Neuronal stem cell (in vitro differentiated cells): ENCODE measurements around the gene STRBP.
"Not testable (repeated sequence)": the region's sequence is repeated elsewhere in the genome, so short reads cannot be mapped to it uniquely, and the experiment has no call there.

Source experiments
- DNase-seq: peaks from one replicate; pipeline ENCODE4 v3.0.0-alpha.2; 2013; ENCODE audit warnings: low spot score
- H2AFZ ChIP-seq: one replicate; pipeline ENCODE4 v1.6.1; 2013; ENCODE audit warnings: mild to moderate bottlenecking, low read length, inconsistent platforms
- H2AK5ac ChIP-seq: 2 replicates; pipeline ENCODE4 v1.6.1; 2013; ENCODE audit warnings: low read depth, mild to moderate bottlenecking, inconsistent platforms, low read length, moderate library complexity, mixed read lengths
- H2BK120ac ChIP-seq: 2 replicates; pipeline ENCODE4 v1.6.1; 2013; ENCODE audit warnings: low read depth, mild to moderate bottlenecking, inconsistent platforms, low read length, moderate library complexity, mixed read lengths
- H2BK12ac ChIP-seq: one replicate; pipeline ENCODE4 v1.6.1; 2013; ENCODE audit warnings: low read length, inconsistent platforms
- H2BK15ac ChIP-seq: 2 replicates; pipeline ENCODE4 v1.6.1; 2013; ENCODE audit warnings: mild to moderate bottlenecking, low read length, inconsistent platforms, mixed read lengths
- H2BK5ac ChIP-seq: one replicate; pipeline ENCODE4 v1.6.1; 2013; ENCODE audit warnings: inconsistent platforms, mild to moderate bottlenecking, low read length, moderate library complexity
- H3K14ac ChIP-seq: one replicate; pipeline ENCODE4 v1.6.1; 2013; ENCODE audit warnings: low read length, inconsistent platforms
- H3K18ac ChIP-seq: 2 replicates; pipeline ENCODE4 v1.6.1; 2013; ENCODE audit warnings: low read length, inconsistent platforms
- H3K23ac ChIP-seq: 2 replicates; pipeline ENCODE4 v1.6.1; 2013; ENCODE audit warnings: low read depth, mild to moderate bottlenecking, mixed read lengths, low read length, inconsistent platforms; ENCODE audit not compliant: poor library complexity
- H3K27ac ChIP-seq: replicated peaks from 3 replicates; pipeline ENCODE4 v1.5.1; 2013; ENCODE audit warnings: low read length, inconsistent platforms
- H3K27me3 ChIP-seq, 3 experiments: 2 replicates each; pipeline ENCODE4 v1.6.1; 2013; ENCODE audit warnings: low read length in 3 of 3, mild to moderate bottlenecking in 2 of 3, inconsistent platforms in 1 of 3, low read depth in 1 of 3, mixed read lengths in 1 of 3, moderate library complexity in 1 of 3; ENCODE audit not compliant: control insufficient read depth in 3 of 3, insufficient read depth in 3 of 3
- H3K36me3 ChIP-seq, 2 donors: replicated peaks in 1 of 2; 2 replicates each; pipeline ENCODE4 v1.6.1; 2013; ENCODE audit warnings: low read length in 2 of 2; ENCODE audit not compliant: control insufficient read depth in 2 of 2, insufficient read depth in 2 of 2
- H3K4ac ChIP-seq: 2 replicates; pipeline ENCODE4 v1.6.1; 2013; ENCODE audit warnings: inconsistent platforms, mild to moderate bottlenecking, low read length, moderate library complexity
- H3K4me1 ChIP-seq, 2 donors: 1 replicate in 1 of 2; 2 replicates in 1 of 2; pipeline ENCODE4 v1.6.1; 2013; ENCODE audit warnings: low read length in 2 of 2, low read depth in 1 of 2; ENCODE audit not compliant: control insufficient read depth in 2 of 2, insufficient read depth in 1 of 2
- H3K4me2 ChIP-seq: one replicate; pipeline ENCODE4 v1.6.1; 2013; ENCODE audit warnings: mild to moderate bottlenecking, low read length, inconsistent platforms; ENCODE audit not compliant: insufficient read depth, poor library complexity, severe bottlenecking
- H3K4me3 ChIP-seq, 2 donors: 2 replicates each; pipeline ENCODE4 v1.5.1; 2013; ENCODE audit warnings: low read length in 2 of 2, mild to moderate bottlenecking in 2 of 2, inconsistent platforms in 1 of 2, moderate library complexity in 1 of 2
- H3K79me1 ChIP-seq: one replicate; pipeline ENCODE4 v1.6.1; 2013; ENCODE audit warnings: low read depth, mild to moderate bottlenecking, inconsistent platforms, low read length, moderate library complexity
- H3K9ac ChIP-seq: one replicate; pipeline ENCODE4 v1.6.1; 2013; ENCODE audit warnings: mild to moderate bottlenecking, low read depth, low read length, inconsistent platforms; ENCODE audit not compliant: poor library complexity
- H3K9me3 ChIP-seq, 2 donors: replicated peaks in 1 of 2; 2 replicates each; pipeline versions ENCODE3 to v1.6.1; 2013; ENCODE audit warnings: low read length in 2 of 2, mild to moderate bottlenecking in 2 of 2, inconsistent platforms in 1 of 2, low read depth in 1 of 2, mixed read lengths in 1 of 2, moderate library complexity in 1 of 2; ENCODE audit not compliant: control insufficient read depth in 2 of 2, insufficient read depth in 1 of 2
- H4K8ac ChIP-seq: one replicate; pipeline ENCODE4 v1.6.1; 2013; ENCODE audit warnings: low read depth, mild to moderate bottlenecking, inconsistent platforms, low read length, moderate library complexity
- H4K91ac ChIP-seq: one replicate; pipeline ENCODE4 v1.6.1; 2013; ENCODE audit warnings: low read length, low read depth, mild to moderate bottlenecking, inconsistent platforms; ENCODE audit not compliant: poor library complexity
- WGBS, 2 donors: extraction: QIAGEN DNeasy Blood & Tissue Kit; methylation state at CpG; one replicate each; pipeline ENCODE4 v1.1.7; 2013; ENCODE audit warnings: missing lambda C conversion rate in 2 of 2, mixed read lengths in 1 of 2; ENCODE audit not compliant: insufficient read length in 2 of 2, insufficient replicate concordance in 1 of 2; ENCODE audit errors: extremely low coverage in 2 of 2; 5-methylcytosine and 5-hydroxymethylcytosine counted together

Gene STRBP

DNA sequence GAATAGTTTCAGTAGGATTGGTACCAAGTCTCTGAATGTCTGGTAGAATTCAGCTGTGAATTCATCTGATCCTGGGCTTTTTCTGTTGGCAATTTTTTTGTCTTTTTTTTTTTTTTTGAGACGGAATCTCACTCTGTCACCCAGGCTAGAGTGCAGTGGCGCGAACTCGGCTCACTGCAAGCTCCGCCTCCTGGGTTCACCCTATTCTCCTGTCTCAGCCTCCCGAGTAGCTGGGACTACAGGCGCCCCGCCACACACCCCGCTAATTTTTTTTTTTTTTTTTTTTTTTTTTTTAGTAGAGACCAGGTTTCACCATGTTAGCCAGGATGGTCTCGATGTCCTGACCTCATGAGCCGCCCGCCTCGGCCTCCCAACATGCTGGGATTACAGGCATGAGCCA is 67.9 kb downstream of the STRBP start:
- H3K4me3 ChIP-seq, DNase-seq, H3K27ac ChIP-seq, H2BK15ac ChIP-seq, H3K23ac ChIP-seq, H4K91ac ChIP-seq, H3K4ac ChIP-seq, H2AK5ac ChIP-seq, H3K14ac ChIP-seq, H3K79me1 ChIP-seq, H3K4me2 ChIP-seq, H3K4me1 ChIP-seq, H3K18ac ChIP-seq, H2AFZ ChIP-seq, H3K9me3 ChIP-seq, H3K36me3 ChIP-seq, H2BK12ac ChIP-seq, H3K9ac ChIP-seq, H2BK120ac ChIP-seq, H4K8ac ChIP-seq, H2BK5ac ChIP-seq, H3K27me3 ChIP-seq: not testable (repeated sequence)
- WGBS, 2 donors: no CpG with 5 or more reads among the region's 13 CpGs

DNA sequence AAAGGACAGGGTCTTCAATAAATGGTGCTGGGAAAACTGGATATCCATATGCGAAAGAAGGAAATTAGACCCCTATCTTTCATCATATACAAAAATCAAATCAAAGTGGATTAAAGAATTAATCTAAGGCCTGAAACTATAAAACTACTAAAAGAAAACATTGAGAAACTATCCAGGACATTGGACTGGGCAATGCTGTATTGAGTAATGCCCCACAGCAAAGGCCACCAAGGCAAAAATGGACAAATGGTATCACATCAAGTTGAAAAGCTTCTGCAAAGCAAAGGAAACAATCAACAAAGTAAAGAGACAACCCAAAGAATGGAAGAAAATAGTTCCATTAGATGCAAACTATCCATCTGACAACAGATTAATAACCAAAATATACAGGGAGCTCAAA is 72.3 kb downstream of the STRBP start:
- H3K4me2 ChIP-seq: no peak overlapping the region
- H3K27me3 ChIP-seq: no peaks in the 10 kb centered on the region
- H4K8ac ChIP-seq: no peak overlapping the region
- no peak overlapping the region for H2BK15ac ChIP-seq
- H3K18ac ChIP-seq: no peak overlapping the region
- no peaks in the 10 kb centered on the region for H3K9me3 ChIP-seq
- H3K4me3 ChIP-seq: no peak overlapping the region
- no peak overlapping the region for H3K23ac ChIP-seq
- no peak overlapping the region for H2BK12ac ChIP-seq
- H3K9ac ChIP-seq: no peak overlapping the region
- no peak overlapping the region for H4K91ac ChIP-seq
- H2AK5ac ChIP-seq: no peak overlapping the region
- WGBS, 2 donors: no CpG with 5 or more reads among the region's 1 CpG
- peaks cover 0 to under 1% of the 10 kb centered on the region in 2 donors for H3K4me1 ChIP-seq
- no peak overlapping the region for H3K14ac ChIP-seq
- no peaks in the 10 kb centered on the region for H3K79me1 ChIP-seq
- no peak overlapping the region for H2BK120ac ChIP-seq
- H2AFZ ChIP-seq: no peak overlapping the region
- DNase-seq: no peak
- no peaks in the 10 kb centered on the region for H3K36me3 ChIP-seq
- H3K27ac ChIP-seq: no peak overlapping the region
- H3K4ac ChIP-seq: no peak overlapping the region
- no peak overlapping the region for H2BK5ac ChIP-seq

DNA sequence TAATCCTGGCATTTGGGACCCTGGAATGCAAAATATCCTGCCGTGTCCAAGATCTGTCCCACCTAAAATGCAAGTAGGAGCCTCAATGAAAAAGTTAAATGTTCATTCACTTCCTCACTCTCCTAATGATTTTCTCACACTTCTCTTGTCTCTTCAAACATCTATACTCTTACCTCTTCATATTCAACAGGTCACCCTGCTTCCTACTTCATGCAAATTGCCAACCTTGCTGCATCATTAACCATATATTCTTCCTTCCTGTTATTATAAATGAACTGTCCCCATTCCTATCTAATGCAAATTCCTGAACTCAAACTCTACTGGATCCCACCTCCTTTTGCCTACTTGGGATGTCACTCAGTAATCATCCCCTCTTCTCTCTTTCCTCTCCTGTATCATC is 74.4 kb downstream of the STRBP start:
- Histone ChIP-seq H3K36me3 (no peaks in the 10 kb centered on the region), H3K9ac (no peak overlapping the region), H3K23ac (no peak overlapping the region), H2BK120ac (no peak overlapping the region), H3K14ac (no peak overlapping the region), H2BK15ac (no peak overlapping the region), H4K8ac (no peak overlapping the region), H2BK5ac (no peak overlapping the region), H3K4me2 (no peak overlapping the region), H3K4ac (no peak overlapping the region), H4K91ac (no peak overlapping the region), H3K27me3 (no peaks in the 10 kb centered on the region), H2AFZ (no peak overlapping the region), H3K27ac (no peak overlapping the region), H3K4me1 (peaks cover 0 to 3% of the 10 kb centered on the region in 2 donors), H3K9me3 (no peaks in the 10 kb centered on the region), H2AK5ac (no peak overlapping the region), H3K79me1 (no peaks in the 10 kb centered on the region), H3K18ac (no peak overlapping the region), H2BK12ac (no peak overlapping the region), H3K4me3 (no peak overlapping the region)
- no peak for DNase-seq
- WGBS, 2 donors: no CpG with 5 or more reads among the region's 1 CpG

DNA sequence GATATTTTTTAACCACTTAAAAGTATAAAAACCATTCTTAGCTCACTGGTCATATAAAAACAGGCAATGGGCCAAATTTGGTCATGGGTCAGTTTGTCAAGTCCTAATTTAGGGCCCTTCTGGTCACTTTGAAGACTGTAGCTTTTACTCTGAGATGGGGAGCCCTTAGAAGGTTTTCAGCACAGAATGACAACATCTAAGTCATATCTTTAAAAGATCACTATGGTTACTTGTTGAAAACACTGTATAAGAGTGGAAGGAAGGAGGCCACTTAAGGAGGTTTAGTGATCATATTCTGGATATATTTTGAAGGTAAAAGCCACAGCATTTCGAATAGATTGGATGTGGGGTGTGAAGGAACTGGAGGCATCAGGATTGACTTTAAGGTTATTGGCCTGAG is 76.7 kb downstream of the STRBP start:
- no peak overlapping the region for H3K23ac ChIP-seq
- H2BK120ac ChIP-seq: no peak overlapping the region
- H3K4ac ChIP-seq: no peak overlapping the region
- no peak overlapping the region for H4K8ac ChIP-seq
- no peak overlapping the region for H3K4me2 ChIP-seq
- no peaks in the 10 kb centered on the region for H3K79me1 ChIP-seq
- H3K27me3 ChIP-seq: no peaks in the 10 kb centered on the region
- H2AFZ ChIP-seq: no peak overlapping the region
- no peak overlapping the region for H2BK5ac ChIP-seq
- DNase-seq: no peak
- no peak overlapping the region for H3K4me3 ChIP-seq
- H3K27ac ChIP-seq: no peak overlapping the region
- H3K9ac ChIP-seq: no peak overlapping the region
- no peaks in the 10 kb centered on the region for H3K36me3 ChIP-seq
- H2BK15ac ChIP-seq: no peak overlapping the region
- H3K9me3 ChIP-seq: peaks cover 0 to 4% of the 10 kb centered on the region in 2 donors
- no peak overlapping the region for H4K91ac ChIP-seq
- WGBS, 2 donors: no CpG with 5 or more reads among the region's 1 CpG
- H2BK12ac ChIP-seq: no peak overlapping the region
- H3K18ac ChIP-seq: no peak overlapping the region
- no peak overlapping the region for H3K14ac ChIP-seq
- H2AK5ac ChIP-seq: no peak overlapping the region
- H3K4me1 ChIP-seq: peaks cover 0 to 3% of the 10 kb centered on the region in 2 donors
